ES-I3 (cell line): ENCODE measurements around the gene KLHL36.
A peak's percentile ranks its signal among the peaks of the same experiment; 100 is the strongest.

Source experiments
- H3K36me3 ChIP-seq: 2 replicates; pipeline ENCODE4 v1.6.1; 2013; ENCODE audit warnings: mild to moderate bottlenecking, low read length, control low read depth, moderate library complexity; ENCODE audit not compliant: insufficient read depth
- H3K4me1 ChIP-seq: 2 replicates; pipeline ENCODE4 v1.6.1; 2013; ENCODE audit warnings: mild to moderate bottlenecking, control low read depth, low read length; ENCODE audit not compliant: insufficient read depth
- H3K9ac ChIP-seq: 2 replicates; pipeline ENCODE4 v1.6.1; 2013; ENCODE audit warnings: low read depth, mild to moderate bottlenecking, low read length, moderate library complexity
- H3K9me3 ChIP-seq: 2 replicates; pipeline ENCODE4 v1.6.1; 2013; ENCODE audit warnings: mild to moderate bottlenecking, low read length, moderate library complexity; ENCODE audit not compliant: control insufficient read depth, insufficient read depth

KLHL36 gene

DNA sequence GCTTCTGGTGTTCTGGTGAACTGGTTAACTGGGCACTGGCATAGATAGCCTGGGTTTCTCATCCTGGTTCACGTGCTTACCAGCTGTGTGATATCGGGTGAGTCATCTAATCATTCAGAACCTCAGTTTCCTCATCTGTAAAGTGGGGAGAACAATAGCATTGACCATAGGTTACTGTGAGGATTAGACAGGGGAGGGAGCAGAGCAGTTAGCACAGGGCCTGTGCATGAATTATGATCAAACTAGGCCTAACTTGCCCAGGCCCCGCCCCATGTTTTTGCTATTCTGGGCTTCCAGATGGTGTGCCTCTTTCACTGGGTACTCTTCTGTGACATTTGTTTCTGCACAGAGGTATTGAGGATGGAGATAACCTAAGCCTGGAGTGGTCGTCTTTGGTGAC is 4.6 kb upstream of the KLHL36 start:
- H3K9me3 ChIP-seq, result no peaks in the 10 kb centered on the region
- H3K36me3 ChIP-seq, result no peaks in the 10 kb centered on the region
- peaks cover 15% of the 10 kb centered on the region; the same call in 1 of the 2 replicates for H3K4me1 ChIP-seq
- no peak overlapping the region for H3K9ac ChIP-seq

DNA sequence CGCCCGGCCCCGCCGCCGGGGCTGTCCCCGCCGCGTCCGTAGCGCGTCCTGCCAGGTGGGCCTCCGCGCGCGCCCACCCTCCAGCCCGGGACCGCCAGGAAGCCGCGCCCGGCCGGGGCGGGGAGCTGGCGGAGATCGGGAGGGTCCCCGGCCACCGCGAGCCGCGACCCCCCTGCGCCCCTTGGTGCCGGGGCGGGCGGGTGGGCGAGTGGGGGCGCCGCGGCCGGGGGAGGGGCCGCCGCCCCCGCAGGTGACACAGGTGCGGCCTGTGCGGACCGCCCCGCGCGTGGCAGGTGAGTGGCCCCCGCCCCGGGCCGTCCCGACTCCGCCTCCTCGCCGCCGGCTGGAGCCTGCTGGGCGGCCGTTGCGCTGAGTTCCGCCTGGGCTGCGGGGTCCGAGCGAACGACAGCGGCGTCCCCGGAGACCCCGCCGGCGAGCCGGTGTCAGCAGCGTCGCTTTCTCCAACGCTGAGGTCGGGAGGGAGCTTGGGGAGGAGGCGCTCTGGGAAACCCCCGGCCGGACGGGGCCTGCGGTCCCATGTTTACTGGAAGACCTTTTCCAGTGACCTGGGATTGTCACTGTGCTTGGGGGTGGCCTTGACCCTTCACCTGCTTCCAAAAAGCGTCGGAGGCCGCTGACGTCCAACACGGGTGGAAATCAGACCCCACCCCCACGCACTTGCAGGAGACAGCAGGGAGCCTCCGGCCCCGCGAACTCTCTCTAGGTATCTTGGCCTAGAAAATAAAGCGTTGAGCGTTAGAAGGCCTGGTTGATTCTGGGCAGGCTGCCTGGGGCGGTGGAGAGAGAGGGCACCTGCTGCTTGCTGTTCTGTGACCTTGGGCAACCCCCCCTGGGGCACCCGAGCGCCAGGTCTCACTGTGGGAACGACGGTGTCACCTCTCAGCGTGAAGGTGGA is 542 bp downstream of the KLHL36 start:
- no peaks in the 10 kb centered on the region for H3K36me3 ChIP-seq
- H3K9ac ChIP-seq, result peak overlapping the region; percentile 82
- H3K9me3 ChIP-seq, result no peaks in the 10 kb centered on the region

DNA sequence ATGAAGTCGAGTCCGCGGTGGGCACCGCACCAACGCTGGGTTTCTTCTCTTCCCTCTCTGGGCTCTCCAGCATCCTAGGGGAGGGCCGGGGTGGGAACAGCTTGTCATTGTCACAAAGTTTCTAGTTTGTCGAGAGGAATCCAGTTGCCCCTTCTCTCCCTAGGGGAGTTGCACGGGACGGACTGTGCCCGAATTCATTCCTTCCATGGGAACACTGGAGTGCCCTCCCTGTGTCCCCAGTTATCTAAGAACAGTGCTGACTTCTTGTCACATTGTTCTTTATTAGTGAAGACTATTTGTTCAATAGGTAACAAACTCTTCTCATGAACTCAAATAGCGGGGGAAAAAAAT is 1.2 kb downstream of the KLHL36 start:
- peak overlapping the region; percentile 82 for H3K9ac ChIP-seq
- no peaks in the 10 kb centered on the region for H3K9me3 ChIP-seq
- H3K4me1 ChIP-seq, result peaks cover 7% of the 10 kb centered on the region
- H3K36me3 ChIP-seq, result no peaks in the 10 kb centered on the region

More for the DNA sequence above, 542 bp downstream of the KLHL36 start:
- peaks cover 7% of the 10 kb centered on the region for H3K4me1 ChIP-seq

DNA sequence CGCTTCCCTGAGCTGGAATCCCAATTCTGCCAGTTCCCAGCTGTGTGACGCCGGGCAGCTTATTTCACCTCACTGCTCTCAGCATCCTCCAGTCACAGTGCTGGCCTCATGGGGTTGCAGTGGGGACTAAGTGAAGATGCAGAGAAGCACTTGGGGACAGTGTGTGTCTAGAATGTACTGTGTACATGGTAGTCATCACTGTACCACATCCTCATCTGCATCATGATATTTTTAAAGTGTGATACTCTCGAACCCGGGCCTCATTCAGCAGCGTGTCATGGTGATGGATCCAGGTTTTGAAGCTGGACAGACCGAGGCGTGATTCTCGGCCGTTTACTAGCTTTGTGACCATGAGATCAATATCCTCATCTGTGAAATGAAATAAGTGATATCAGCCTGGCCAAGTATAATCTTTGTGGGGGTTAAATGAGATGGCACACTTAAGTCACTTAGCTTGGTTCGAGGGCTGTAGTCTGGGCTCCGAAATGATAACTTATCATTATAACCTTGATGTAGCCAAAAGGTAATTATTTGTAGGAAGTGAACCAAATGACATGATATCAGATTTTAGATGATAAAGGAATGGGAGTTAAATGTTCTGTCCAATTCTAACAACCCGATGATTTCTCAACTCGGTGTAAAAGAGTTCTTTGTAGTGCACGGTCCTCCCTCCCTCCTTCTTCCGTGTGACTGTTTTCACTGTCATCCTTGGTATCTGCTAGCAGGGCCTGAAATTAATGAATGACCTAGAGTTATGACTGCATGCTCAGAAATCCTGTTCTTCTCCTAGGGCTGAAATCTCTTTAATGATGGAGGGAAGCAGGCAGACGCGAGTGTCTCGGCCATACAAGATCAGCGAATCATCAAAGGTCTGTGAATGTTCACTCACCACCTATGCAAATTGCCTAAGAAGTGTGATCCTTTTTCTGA is 2.0 kb downstream of the KLHL36 start:
- Histone ChIP-seq H3K9ac (no peak overlapping the region), H3K36me3 (no peaks in the 10 kb centered on the region), H3K9me3 (no peaks in the 10 kb centered on the region), H3K4me1 (peaks cover 7% of the 10 kb centered on the region)

DNA sequence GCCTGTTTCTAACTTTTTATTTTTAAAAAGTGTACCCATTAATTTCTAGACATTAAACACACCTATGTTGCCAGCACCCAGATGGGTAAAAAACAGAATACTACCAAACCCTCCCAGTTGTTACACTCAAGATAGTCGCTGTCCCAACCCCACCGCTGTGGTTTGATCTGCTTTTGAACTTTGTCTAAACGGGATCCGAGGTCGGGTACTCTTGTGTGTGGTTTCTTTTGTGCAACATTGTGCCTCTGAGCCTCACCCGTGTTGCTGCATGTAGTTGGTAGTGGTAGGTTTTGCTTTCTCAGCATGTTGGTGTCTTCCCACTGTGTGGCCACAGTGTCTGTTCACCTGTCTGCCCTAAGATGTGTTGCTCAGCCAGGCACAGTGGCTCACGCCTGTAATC is 4.3 kb downstream of the KLHL36 start:
- peaks cover 7% of the 10 kb centered on the region for H3K4me1 ChIP-seq
- H3K9me3 ChIP-seq, result no peaks in the 10 kb centered on the region
- H3K36me3 ChIP-seq, result no peaks in the 10 kb centered on the region
- H3K9ac ChIP-seq, result no peak overlapping the region

DNA sequence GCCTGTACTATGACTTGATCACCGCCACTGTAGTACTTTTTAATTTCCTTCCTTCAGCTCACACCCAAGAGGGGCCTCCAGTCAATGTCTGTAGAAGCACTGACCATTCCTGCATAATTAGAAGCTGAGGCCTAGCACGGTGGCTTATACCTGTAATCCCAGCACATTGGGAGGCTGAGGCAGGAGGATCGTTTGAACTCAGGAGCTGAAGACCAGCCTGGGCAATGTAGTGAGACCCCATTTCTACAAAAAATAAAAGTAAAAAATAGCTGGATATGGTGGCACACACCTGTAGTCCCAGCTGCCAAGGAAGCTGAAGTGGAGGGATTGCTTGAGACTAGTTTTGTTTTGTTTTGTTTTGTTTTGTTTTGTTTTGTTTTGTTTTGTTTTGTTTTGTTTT is 5.9 kb downstream of the KLHL36 start:
- no peaks in the 10 kb centered on the region for H3K9me3 ChIP-seq
- H3K4me1 ChIP-seq, result peaks cover 7% of the 10 kb centered on the region
- H3K36me3 ChIP-seq, result no peaks in the 10 kb centered on the region
- H3K9ac ChIP-seq, result no peak overlapping the region

DNA sequence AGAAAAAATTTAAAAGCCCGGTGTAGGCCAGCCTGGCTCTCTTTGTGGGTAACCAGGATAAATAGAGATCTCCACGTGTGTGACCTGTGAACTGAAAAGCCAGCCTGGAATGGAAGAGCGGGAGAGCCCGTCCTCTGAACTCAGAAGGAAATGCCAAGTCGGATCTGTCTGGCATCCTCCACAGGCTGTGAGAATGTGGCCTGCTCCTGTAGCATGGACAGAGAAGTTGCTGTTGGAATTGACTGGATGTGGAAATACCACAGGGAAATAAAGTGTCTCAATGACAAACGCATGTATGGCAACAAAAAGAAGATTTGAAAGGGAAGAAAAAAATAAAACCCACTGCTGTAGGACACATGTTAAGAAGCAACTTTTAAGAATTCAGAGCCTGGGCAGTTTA is 6.7 kb downstream of the KLHL36 start:
- Histone ChIP-seq H3K36me3 (0 out of 2 replicates have a peak, but pooled peaks cover 2% of the 10 kb centered on the region), H3K4me1 (peaks cover 3% of the 10 kb centered on the region; the same call in 1 of the 2 replicates), H3K9ac (no peak overlapping the region), H3K9me3 (no peaks in the 10 kb centered on the region)

DNA sequence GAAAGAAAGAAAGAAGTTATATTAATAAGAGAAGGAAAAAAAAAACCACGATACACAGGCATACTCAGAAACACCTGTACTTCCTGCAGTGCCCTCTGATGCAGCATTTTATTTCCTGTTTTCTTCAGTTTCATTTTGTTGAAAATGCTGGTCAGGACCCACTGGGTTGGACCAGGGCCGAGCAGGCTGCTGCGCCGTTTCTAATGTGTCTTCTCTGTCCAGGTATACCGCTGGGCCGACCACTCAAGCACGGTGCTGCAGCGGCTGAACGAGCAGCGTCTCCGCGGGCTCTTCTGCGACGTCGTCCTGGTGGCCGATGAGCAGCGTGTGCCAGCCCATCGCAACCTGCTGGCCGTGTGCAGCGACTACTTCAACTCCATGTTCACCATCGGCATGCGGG is 8.3 kb downstream of the KLHL36 start:
- Histone ChIP-seq H3K9me3 (no peaks in the 10 kb centered on the region), H3K36me3 (peaks cover 6% of the 10 kb centered on the region; the same call in 1 of the 2 replicates), H3K9ac (no peak overlapping the region), H3K4me1 (no peaks in the 10 kb centered on the region)

DNA sequence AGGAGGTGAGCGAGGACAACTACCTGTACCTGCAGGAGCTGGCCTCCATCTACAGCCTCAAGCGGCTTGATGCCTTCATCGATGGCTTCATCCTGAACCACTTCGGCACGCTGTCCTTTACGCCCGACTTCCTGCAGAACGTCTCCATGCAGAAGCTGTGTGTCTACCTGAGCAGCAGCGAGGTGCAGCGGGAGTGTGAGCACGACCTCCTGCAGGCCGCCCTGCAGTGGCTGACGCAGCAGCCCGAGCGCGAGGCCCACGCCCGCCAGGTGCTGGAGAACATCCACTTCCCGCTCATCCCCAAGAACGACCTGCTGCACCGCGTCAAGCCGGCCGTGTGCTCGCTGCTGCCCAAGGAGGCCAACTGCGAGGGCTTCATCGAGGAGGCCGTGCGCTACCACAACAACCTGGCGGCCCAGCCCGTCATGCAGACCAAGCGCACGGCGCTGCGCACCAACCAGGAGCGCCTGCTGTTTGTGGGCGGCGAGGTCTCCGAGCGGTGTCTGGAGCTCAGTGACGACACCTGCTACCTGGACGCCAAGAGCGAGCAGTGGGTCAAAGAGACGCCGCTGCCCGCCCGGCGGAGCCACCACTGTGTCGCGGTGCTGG is 9.0 kb downstream of the KLHL36 start:
- peaks cover 6% of the 10 kb centered on the region; the same call in 1 of the 2 replicates for H3K36me3 ChIP-seq
- H3K9me3 ChIP-seq, result no peaks in the 10 kb centered on the region
- no peak overlapping the region for H3K9ac ChIP-seq
- H3K4me1 ChIP-seq, result no peaks in the 10 kb centered on the region

DNA sequence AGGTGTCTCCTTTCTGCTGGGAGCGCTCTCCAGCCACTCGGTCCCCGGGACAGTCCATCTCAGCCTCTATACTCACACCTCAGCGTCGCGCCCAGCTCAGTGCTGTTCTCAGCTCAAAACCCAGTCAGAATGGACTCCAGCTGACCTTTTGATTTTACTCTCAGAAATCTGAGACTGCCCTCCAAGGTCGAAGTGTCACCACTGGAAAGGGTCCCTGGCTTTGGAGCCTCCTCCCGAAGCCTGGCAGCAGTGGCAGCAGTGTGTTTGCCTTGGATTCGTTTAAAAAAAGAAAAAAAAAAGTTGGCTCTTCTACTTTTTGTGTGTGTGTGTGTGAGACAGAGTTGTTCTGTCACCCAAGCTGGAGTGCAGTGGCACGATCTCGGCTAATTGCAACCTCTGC is 10.4 kb downstream of the KLHL36 start:
- Histone ChIP-seq H3K4me1 (no peaks in the 10 kb centered on the region), H3K36me3 (peaks cover 6% of the 10 kb centered on the region; the same call in 1 of the 2 replicates), H3K9ac (no peak overlapping the region), H3K9me3 (no peaks in the 10 kb centered on the region)

DNA sequence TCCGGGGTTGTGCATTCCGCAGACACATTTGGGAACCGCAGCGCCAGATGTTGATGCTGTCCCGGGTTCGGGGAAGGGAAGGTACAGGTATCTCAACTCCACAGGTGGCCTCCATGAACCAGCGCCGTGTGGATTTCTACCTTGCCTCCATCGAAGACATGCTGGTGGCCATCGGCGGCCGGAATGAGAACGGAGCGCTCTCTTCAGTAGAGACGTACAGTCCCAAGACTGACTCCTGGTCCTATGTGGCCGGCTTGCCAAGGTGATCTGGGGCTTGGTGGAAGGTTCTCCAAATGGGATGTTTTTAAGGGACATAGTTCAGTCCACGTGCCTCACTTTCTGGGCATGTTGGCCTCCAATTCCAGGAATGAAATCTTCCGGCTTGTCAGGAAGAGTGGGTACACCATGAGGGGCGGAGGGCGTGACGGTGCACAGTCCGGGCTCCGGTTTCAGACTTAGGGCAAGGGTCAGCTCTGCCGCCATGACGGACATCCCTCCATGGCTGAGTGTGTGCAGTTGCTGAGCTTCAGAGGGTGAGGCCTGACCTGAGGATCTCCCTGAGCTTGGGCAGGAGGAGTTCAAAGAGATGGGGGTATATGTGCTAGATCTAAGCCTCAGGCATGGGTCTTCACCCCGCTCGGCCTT is 11.5 kb downstream of the KLHL36 start:
- H3K36me3 ChIP-seq, result peaks cover 6% of the 10 kb centered on the region; the same call in 1 of the 2 replicates

DNA sequence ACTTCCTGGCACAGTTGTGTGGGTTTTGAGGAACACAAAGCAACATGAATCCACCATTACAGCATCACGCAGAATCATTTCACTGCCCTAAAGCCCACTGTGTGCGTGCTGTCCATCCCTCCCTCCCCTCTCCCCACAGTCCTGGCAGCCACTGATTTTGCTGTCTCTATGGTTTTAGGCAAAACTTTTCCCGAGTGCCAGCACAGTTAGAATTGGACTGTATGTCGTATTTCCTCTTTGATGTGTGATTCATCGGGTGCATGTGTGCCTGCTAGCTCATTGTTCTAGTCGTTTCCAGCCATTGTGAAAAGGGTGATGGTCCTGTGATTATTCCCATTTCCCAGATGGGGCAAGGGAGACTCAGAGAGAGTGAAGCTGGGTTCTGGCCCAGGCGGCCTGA is 12.7 kb downstream of the KLHL36 start:
- no peaks in the 10 kb centered on the region for H3K4me1 ChIP-seq
- no peaks in the 10 kb centered on the region for H3K9me3 ChIP-seq
- no peak overlapping the region for H3K9ac ChIP-seq
- peaks cover 6% of the 10 kb centered on the region; the same call in 1 of the 2 replicates for H3K36me3 ChIP-seq

More for the DNA sequence above, 11.5 kb downstream of the KLHL36 start:
- H3K9me3 ChIP-seq, result no peaks in the 10 kb centered on the region
- H3K9ac ChIP-seq, result no peak overlapping the region
- no peaks in the 10 kb centered on the region for H3K4me1 ChIP-seq

DNA sequence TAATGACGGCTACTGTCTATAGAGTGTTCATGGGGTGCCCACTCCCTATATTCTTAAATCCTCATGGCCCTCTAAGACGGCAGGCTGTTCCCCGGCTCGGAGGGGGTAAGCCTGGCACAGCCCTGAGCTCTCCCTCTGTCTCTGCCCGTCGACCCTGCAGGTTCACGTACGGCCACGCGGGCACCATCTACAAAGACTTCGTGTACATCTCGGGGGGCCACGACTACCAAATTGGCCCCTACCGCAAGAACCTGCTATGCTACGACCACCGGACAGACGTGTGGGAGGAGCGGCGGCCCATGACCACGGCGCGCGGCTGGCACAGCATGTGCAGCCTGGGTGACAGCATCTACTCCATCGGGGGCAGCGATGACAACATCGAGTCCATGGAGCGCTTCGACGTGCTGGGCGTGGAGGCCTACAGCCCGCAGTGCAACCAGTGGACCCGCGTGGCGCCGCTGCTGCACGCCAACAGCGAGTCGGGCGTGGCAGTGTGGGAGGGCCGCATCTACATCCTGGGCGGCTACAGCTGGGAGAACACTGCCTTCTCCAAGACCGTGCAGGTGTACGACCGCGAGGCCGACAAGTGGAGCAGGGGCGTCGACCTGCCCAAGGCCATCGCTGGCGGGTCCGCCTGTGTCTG is 13.2 kb downstream of the KLHL36 start:
- H3K9me3 ChIP-seq, result no peaks in the 10 kb centered on the region
- peaks cover 6% of the 10 kb centered on the region; the same call in 1 of the 2 replicates for H3K36me3 ChIP-seq
- no peak overlapping the region for H3K9ac ChIP-seq
- H3K4me1 ChIP-seq, result no peaks in the 10 kb centered on the region
